ENCODE results near the gene UGT1A10. TPM values are rescaled to one million over a fixed set of nuclear protein-coding genes. Genes with fewer than 3 reads are reported as not detected.

The UGT1A10 gene
- total RNA-seq, 1 donor: not detected

DNA sequence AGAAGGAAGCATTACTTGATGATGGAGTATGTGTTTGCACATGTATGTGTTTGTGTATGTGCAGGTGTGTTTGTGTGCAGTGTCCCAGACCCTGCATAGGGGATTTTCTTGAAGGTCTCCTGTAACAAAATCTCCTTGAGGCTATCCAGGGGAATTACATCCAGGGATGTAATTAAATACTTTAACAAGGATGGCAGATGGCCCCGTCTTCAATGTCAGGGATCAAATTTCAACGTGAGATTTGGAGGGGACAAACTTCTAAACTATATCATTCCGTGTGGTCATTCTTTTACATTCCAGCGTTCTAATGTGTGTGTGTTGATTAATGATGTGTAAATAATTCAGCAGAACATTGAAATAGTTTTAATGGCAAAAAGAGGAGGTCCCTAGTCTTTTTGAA lies 38.7 kb downstream of the UGT1A10 start:
- no peaks in the 10 kb centered on the region for H3K4me1 ChIP-seq (ENCODE audit: insufficient read depth, low read length)
- no peaks in the 10 kb centered on the region for H3K79me2 ChIP-seq (ENCODE audit: insufficient read depth, low read length)
- H3K36me3 ChIP-seq (ENCODE audit: insufficient read depth, low read length): no peaks in the 10 kb centered on the region
- H3K27ac ChIP-seq (ENCODE audit: low read depth, low read length): no peak overlapping the region
- H3K4me2 ChIP-seq (ENCODE audit: insufficient read depth, low read length): no peak overlapping the region
- no peaks in the 10 kb centered on the region for H3K9me3 ChIP-seq (ENCODE audit: low read depth, low read length)
- TF ChIP-seq CTCF (IDR thresholded peaks at IDR 0.05; ENCODE audit: extremely low read depth, low read depth, low read length): no peak
- H2AFZ ChIP-seq (ENCODE audit: low read length): no peak overlapping the region
- H3K4me3 ChIP-seq (ENCODE audit: insufficient read depth, low read length): no peak overlapping the region
- DNase-seq (ENCODE audit: insufficient read length, low spot score, missing footprints): no peak
- H4K20me1 ChIP-seq (ENCODE audit: insufficient read depth, low read length): no peaks in the 10 kb centered on the region
- H3K27me3 ChIP-seq (ENCODE audit: insufficient read depth, low read length): no peaks in the 10 kb centered on the region

GRCh38 chr2:233676046-233676445 lies 39.8 kb downstream of the UGT1A10 start:
- Histone ChIP-seq H2AFZ (ENCODE audit: low read length) (no peak overlapping the region), H3K4me2 (ENCODE audit: insufficient read depth, low read length) (no peak overlapping the region), H4K20me1 (ENCODE audit: insufficient read depth, low read length) (no peaks in the 10 kb centered on the region), H3K36me3 (ENCODE audit: insufficient read depth, low read length) (no peaks in the 10 kb centered on the region), H3K4me1 (ENCODE audit: insufficient read depth, low read length) (no peaks in the 10 kb centered on the region), H3K27ac (ENCODE audit: low read depth, low read length) (no peak overlapping the region), H3K79me2 (ENCODE audit: insufficient read depth, low read length) (no peaks in the 10 kb centered on the region), H3K27me3 (ENCODE audit: insufficient read depth, low read length) (no peaks in the 10 kb centered on the region), H3K9me3 (ENCODE audit: low read depth, low read length) (no peaks in the 10 kb centered on the region), H3K4me3 (ENCODE audit: insufficient read depth, low read length) (no peak overlapping the region)
- no peak for DNase-seq (ENCODE audit: insufficient read length, low spot score, missing footprints)
- no peak for TF ChIP-seq CTCF (IDR thresholded peaks at IDR 0.05; ENCODE audit: extremely low read depth, low read depth, low read length)

- Histone ChIP-seq H2AFZ (ENCODE audit: low read length) (no peak overlapping the region), H4K20me1 (ENCODE audit: insufficient read depth, low read length) (no peaks in the 10 kb centered on the region), H3K27me3 (ENCODE audit: insufficient read depth, low read length) (no peaks in the 10 kb centered on the region), H3K4me2 (ENCODE audit: insufficient read depth, low read length) (no peak overlapping the region), H3K4me1 (ENCODE audit: insufficient read depth, low read length) (no peaks in the 10 kb centered on the region), H3K36me3 (ENCODE audit: insufficient read depth, low read length) (no peaks in the 10 kb centered on the region), H3K27ac (ENCODE audit: low read depth, low read length) (no peak overlapping the region), H3K79me2 (ENCODE audit: insufficient read depth, low read length) (no peaks in the 10 kb centered on the region), H3K4me3 (ENCODE audit: insufficient read depth, low read length) (no peak overlapping the region), H3K9me3 (ENCODE audit: low read depth, low read length) (no peaks in the 10 kb centered on the region)
- TF ChIP-seq CTCF (IDR thresholded peaks at IDR 0.05; ENCODE audit: extremely low read depth, low read depth, low read length): no peak
- no peak for DNase-seq (ENCODE audit: insufficient read length, low spot score, missing footprints)
Observed at GRCh38 chr2:233679196-233679595, 42.9 kb downstream of the UGT1A10 start.

DNA sequence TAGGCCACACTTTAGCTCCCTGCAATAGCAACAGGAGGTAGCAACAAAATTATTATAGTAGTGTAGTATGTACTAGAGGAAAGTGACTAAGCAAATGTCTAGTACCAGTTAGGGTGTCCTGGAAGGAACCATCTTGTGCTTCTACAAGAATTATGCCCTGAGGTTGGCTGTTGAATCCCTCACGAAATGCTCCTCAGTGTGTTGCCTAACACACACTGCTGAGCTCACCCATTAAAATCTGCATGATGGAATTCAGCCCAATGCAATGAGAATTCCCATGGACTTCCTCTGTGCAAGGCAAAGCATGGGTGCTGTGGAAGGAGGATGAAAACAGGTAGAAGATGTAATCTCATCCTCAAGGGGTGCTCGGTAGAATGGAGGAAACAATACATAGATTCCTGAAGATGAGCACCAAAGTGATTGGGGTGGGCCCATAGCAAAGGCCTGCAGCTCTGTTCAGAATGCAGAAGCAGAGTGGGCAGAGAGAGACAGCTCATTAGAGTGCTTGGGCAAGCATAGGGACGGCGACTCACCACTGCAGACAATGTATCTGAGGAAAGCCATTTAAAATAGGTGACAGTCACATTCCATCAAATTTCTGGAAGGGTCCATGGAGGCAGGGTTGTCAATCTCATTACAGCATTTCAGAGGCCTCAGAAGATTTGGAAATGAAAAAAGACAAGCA lies 44.3 kb downstream of the UGT1A10 start:
- no peak overlapping the region for H3K4me3 ChIP-seq (ENCODE audit: insufficient read depth, low read length)
- H3K36me3 ChIP-seq (ENCODE audit: insufficient read depth, low read length): no peaks in the 10 kb centered on the region
- H2AFZ ChIP-seq (ENCODE audit: low read length): no peak overlapping the region
- H3K79me2 ChIP-seq (ENCODE audit: insufficient read depth, low read length): no peaks in the 10 kb centered on the region
- no peak for DNase-seq (ENCODE audit: insufficient read length, low spot score, missing footprints)
- H3K27ac ChIP-seq (ENCODE audit: low read depth, low read length): no peak overlapping the region
- no peaks in the 10 kb centered on the region for H3K9me3 ChIP-seq (ENCODE audit: low read depth, low read length)
- H3K4me2 ChIP-seq (ENCODE audit: insufficient read depth, low read length): no peak overlapping the region
- H4K20me1 ChIP-seq (ENCODE audit: insufficient read depth, low read length): no peaks in the 10 kb centered on the region
- H3K27me3 ChIP-seq (ENCODE audit: insufficient read depth, low read length): no peaks in the 10 kb centered on the region
- H3K4me1 ChIP-seq (ENCODE audit: insufficient read depth, low read length): no peaks in the 10 kb centered on the region
- TF ChIP-seq CTCF (IDR thresholded peaks at IDR 0.05; ENCODE audit: extremely low read depth, low read depth, low read length): no peak

Data from osteoblast (primary cell).